Endothelial cell of umbilical vein (primary cell): Measurements from ENCODE around the gene SLC9A9. TPM values are rescaled to one million over a fixed set of nuclear protein-coding genes. Genes with fewer than 3 reads are reported as not detected.

Experiments used
- BruUV-seq: library from RNA; stranded (reverse); fragments of 400-500 nt; replicated peaks from 2 replicates; lab custom pipeline; 2021; lab: Mats Ljungman, UMichigan
- CTCF ChIA-PET: fragments of 300-600, 350-600 bp; sonication (Branson Sonifier 250); formaldehyde crosslinking; loops from one replicate; lab custom pipeline; 2021; ENCODE audit warnings: antibody characterized with exemption, inconsistent platforms; lab: Charles Lee
- POLR2A ChIA-PET: fragments of 300-600, 350-600 bp; sonication (Branson Sonifier 250); formaldehyde crosslinking; loops from one replicate; lab custom pipeline; 2021; ENCODE audit warnings: antibody characterized with exemption, inconsistent platforms; lab: Charles Lee
- DNase-seq: peaks from one replicate; pipeline ENCODE4 v3.0.0-alpha.2; 2011; ENCODE audit warnings: low read depth, low spot score
- FAIRE-seq: peaks from 2 replicates; lab custom pipeline; 2011; peaks lifted over from hg19 to GRCh38; lab: Jason Lieb, UNC
- H2AFZ ChIP-seq: 2 replicates; pipeline ENCODE4 v1.6.0; 2012; ENCODE audit warnings: low read depth, low read length, control low read depth, inconsistent platforms
- H3K27ac ChIP-seq: 2 replicates; pipeline ENCODE4 v1.5.1; 2011; ENCODE audit warnings: low read depth, mild to moderate bottlenecking, control low read depth, low read length, moderate library complexity; ENCODE audit not compliant: insufficient read depth
- H3K27me3 ChIP-seq, 2 experiments: 2 replicates each; pipeline versions ENCODE4 v1.6.0 to v1.6.1; 2011; ENCODE audit warnings: low read length in 2 of 2, mixed read lengths in 1 of 2; ENCODE audit not compliant: control insufficient read depth in 2 of 2, insufficient read depth in 2 of 2
- H3K36me3 ChIP-seq, 2 experiments: 2 replicates in 1 of 2; 3 replicates in 1 of 2; pipeline ENCODE4 v1.5.1; 2011; ENCODE audit warnings: low read length in 2 of 2, mild to moderate bottlenecking in 1 of 2, moderate library complexity in 1 of 2; ENCODE audit not compliant: control insufficient read depth in 2 of 2, insufficient read depth in 2 of 2; ENCODE audit errors: extremely low read depth in 1 of 2
- H3K4me1 ChIP-seq: 3 replicates; pipeline ENCODE4 v1.5.1; 2011; ENCODE audit warnings: mild to moderate bottlenecking, low read length; ENCODE audit not compliant: control insufficient read depth, insufficient read depth; ENCODE audit errors: extremely low read depth
- H3K4me2 ChIP-seq: 2 replicates; pipeline ENCODE4 v1.6.1; 2011; ENCODE audit warnings: low read length, control low read depth, mixed read lengths; ENCODE audit not compliant: insufficient read depth
- H3K4me3 ChIP-seq, 3 experiments: fragments of 200-600 bp in 1 of 3; sonication (generic), shearing (Covaris generic) in 1 of 3; replicated peaks in 1 of 3; 2 replicates each; pipeline ENCODE4 v1.5.1; 2011 to 2016; ENCODE audit warnings: control low read depth in 3 of 3, low read length in 3 of 3, mild to moderate bottlenecking in 2 of 3, inconsistent platforms in 1 of 3, low read depth in 1 of 3, moderate library complexity in 1 of 3; ENCODE audit not compliant: insufficient read depth in 1 of 3
- H3K79me2 ChIP-seq: 2 replicates; pipeline ENCODE4 v1.6.0; 2012; ENCODE audit warnings: low read length, inconsistent platforms; ENCODE audit not compliant: control insufficient read depth, insufficient read depth
- H3K9ac ChIP-seq: replicated peaks from 2 replicates; pipeline ENCODE3; 2011; ENCODE audit warnings: low read length, control low read depth; ENCODE audit not compliant: insufficient read depth; ENCODE audit errors: extremely low read depth
- H3K9me1 ChIP-seq: replicated peaks from 3 replicates; pipeline ENCODE4 v1.6.0; 2011; ENCODE audit warnings: mild to moderate bottlenecking, low read length; ENCODE audit not compliant: control insufficient read depth, insufficient read depth; ENCODE audit errors: extremely low read depth
- H3K9me3 ChIP-seq: replicated peaks from 2 replicates; pipeline ENCODE4 v1.5.1; 2012; ENCODE audit warnings: low read length, inconsistent platforms; ENCODE audit not compliant: control insufficient read depth, insufficient read depth
- H4K20me1 ChIP-seq: replicated peaks from 2 replicates; pipeline ENCODE3; 2011; ENCODE audit warnings: mild to moderate bottlenecking, low read length; ENCODE audit not compliant: control insufficient read depth, insufficient read depth; ENCODE audit errors: extremely low read depth
- CTCF ChIP-seq, 2 donors: IDR thresholded peaks; 1 replicate in 1 of 2; 2 replicates in 1 of 2; pipeline ENCODE4 v1.5.1; 2011; ENCODE audit warnings: low read length in 2 of 2, mild to moderate bottlenecking in 2 of 2, moderate library complexity in 2 of 2, control low read depth in 1 of 2, inconsistent platforms in 1 of 2, low read depth in 1 of 2; ENCODE audit not compliant: insufficient read depth in 1 of 2; ENCODE audit errors: extremely low read depth in 1 of 2
- EZH2 ChIP-seq: IDR thresholded peaks from 2 replicates; pipeline ENCODE4 v1.6.1; 2012; ENCODE audit warnings: borderline replicate concordance, low read depth, mild to moderate bottlenecking, moderate library complexity, low read length, inconsistent platforms; ENCODE audit not compliant: severe bottlenecking
- FOS ChIP-seq: IDR thresholded peaks from 2 replicates; pipeline ENCODE4 v1.6.1; 2011; ENCODE audit warnings: mild to moderate bottlenecking, low read length, moderate library complexity, borderline replicate concordance; ENCODE audit not compliant: insufficient read depth
- GATA2 ChIP-seq: IDR thresholded peaks from 2 replicates; pipeline ENCODE4 v1.7.0; 2011; ENCODE audit warnings: low read depth, mild to moderate bottlenecking, moderate library complexity, mixed read lengths, low read length; ENCODE audit not compliant: insufficient read length, insufficient read depth
- JUN ChIP-seq: IDR thresholded peaks from 2 replicates; pipeline ENCODE4 v1.6.1; 2011; ENCODE audit warnings: borderline replicate concordance, low read depth; ENCODE audit not compliant: insufficient read length, insufficient read depth
- MYC ChIP-seq: IDR thresholded peaks from one replicate; pipeline ENCODE4 v1.6.1; 2011; ENCODE audit warnings: mild to moderate bottlenecking, low read depth, low read length
- POLR2A ChIP-seq: IDR thresholded peaks from 2 replicates; pipeline ENCODE4 v1.6.1; 2012; ENCODE audit warnings: low read depth, mild to moderate bottlenecking, control low read depth, low read length
- POLR2AphosphoS5 ChIP-seq: IDR thresholded peaks from 2 replicates; pipeline ENCODE4 v1.6.1; 2012; ENCODE audit warnings: low read depth, mild to moderate bottlenecking, control low read depth, low read length, moderate library complexity; ENCODE audit not compliant: insufficient read depth
- dilution Hi-C: fragments of 300-500 bp; cut with MboI; formaldehyde crosslinking; loops from one replicate; pipeline ENCODE4 v1.15.0; 2019; ENCODE audit warnings: low sequenced_read_pairs; ENCODE audit not compliant: extremely low pct_ligation_motif_present
- intact Hi-C: fragments of 100-400 bp; cut with micrococcal nuclease; formaldehyde crosslinking; loops from one replicate; pipeline ENCODE4 v1.10.0; 2022
- polyA plus RNA-seq, 4 experiments: library from polyadenylated mRNA; depleted of rRNA in 3 of 4; stranded (reverse) in 3 of 4; unstranded in 1 of 4; fragments of >200 nt; gene quantifications; 2 replicates each; pipeline versions ENCODE4 v1.2.1 to v1.2.3, GENCODE V29; 2011 to 2012; ENCODE audit warnings: missing spikeins in 1 of 4
- total RNA-seq: library from RNA; stranded (reverse); gene quantifications from 2 replicates; pipeline ENCODE4 v1.2.3, GENCODE V29; 2021
- TF ChIP-seq, protein P1 (sequence below): IDR thresholded peaks from 2 replicates; pipeline ENCODE4 v1.6.1; 2011; ENCODE audit not compliant: insufficient read depth, insufficient read length

Gene SLC9A9
- total and polyA plus RNA-seq, 2 donors (not counting 3 experiments of a cell fraction or from before 2014, with no cell fraction given): 1.5 to 1.8 TPM

GRCh38 chr3:143382816-143383215 is 465.5 kb downstream of the SLC9A9 start:
- no peak overlapping the region for H3K4me3 ChIP-seq
- no TSS peak for BruUV-seq
- intact Hi-C loops (no loop called here), dilution Hi-C loops (no loop called here)
- H2AFZ ChIP-seq: no peak overlapping the region
- TF ChIP-seq, protein P1, sequence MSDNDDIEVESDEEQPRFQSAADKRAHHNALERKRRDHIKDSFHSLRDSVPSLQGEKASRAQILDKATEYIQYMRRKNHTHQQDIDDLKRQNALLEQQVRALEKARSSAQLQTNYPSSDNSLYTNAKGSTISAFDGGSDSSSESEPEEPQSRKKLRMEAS: no peak
- TF ChIP-seq JUN: no peak
- TF ChIP-seq GATA2: no peak
- no peak for TF ChIP-seq MYC
- TF ChIP-seq POLR2A: no peak
- TF ChIP-seq EZH2: no peak
- no peak for TF ChIP-seq FOS
- TF ChIP-seq POLR2AphosphoS5: no peak
- no peak for TF ChIP-seq CTCF (IDR thresholded peaks at IDR 0.05; ENCODE audit: extremely low read depth in 1 of 2, insufficient read depth in 1 of 2, low read depth in 1 of 2, low read length in 2 of 2)
- ChIA-PET POLR2A (no interaction called here), CTCF (no interaction called here)
- no peak for DNase-seq
- no peaks in the 10 kb centered on the region for H3K36me3 ChIP-seq
- no peak for FAIRE-seq
- H3K9ac ChIP-seq: no peak overlapping the region
- H3K27me3 ChIP-seq: no peaks in the 10 kb centered on the region
- H3K9me1 ChIP-seq: no peaks in the 10 kb centered on the region
- H3K4me1 ChIP-seq: no peaks in the 10 kb centered on the region
- no peaks in the 10 kb centered on the region for H3K9me3 ChIP-seq
- no peak overlapping the region for H3K27ac ChIP-seq
- H3K4me2 ChIP-seq: no peak overlapping the region
- H3K79me2 ChIP-seq: no peaks in the 10 kb centered on the region
- H4K20me1 ChIP-seq: no peaks in the 10 kb centered on the region
